Suprapubic skin (tissue), 4 donors: ENCODE measurements around the gene AUTS2. TPM values are rescaled to one million over a fixed set of nuclear protein-coding genes. Genes with fewer than 3 reads are reported as not detected.

Experiments used
- DNase-seq, 2 donors: peaks; one replicate each; pipeline ENCODE4 v3.0.0-alpha.2; 2019; ENCODE audit warnings: low spot score in 2 of 2
- H3K27ac ChIP-seq: fragments of 200-600 bp; sonication (generic); one replicate; pipeline ENCODE4 v1.5.1; 2019
- H3K27me3 ChIP-seq: fragments of 200-600 bp; sonication (generic); one replicate; pipeline ENCODE4 v1.5.1; 2019
- H3K36me3 ChIP-seq: fragments of 200-600 bp; sonication (generic); one replicate; pipeline ENCODE4 v1.5.1; 2019
- H3K4me1 ChIP-seq: fragments of 200-600 bp; sonication (generic); one replicate; pipeline ENCODE4 v1.5.1; 2019
- H3K4me3 ChIP-seq: fragments of 200-600 bp; sonication (generic); one replicate; pipeline ENCODE4 v1.5.1; 2019; ENCODE audit warnings: mild to moderate bottlenecking
- H3K9me3 ChIP-seq: fragments of 200-600 bp; sonication (generic); one replicate; pipeline ENCODE4 v1.5.1; 2019
- EP300 ChIP-seq: sonication (generic); formaldehyde crosslinking; IDR thresholded peaks from one replicate; pipeline ENCODE4 v1.6.1; 2017; ENCODE audit warnings: antibody characterized with exemption
- POLR2A ChIP-seq, 2 donors: fragments of 450-650 bp; IDR thresholded peaks; one replicate each; pipeline ENCODE4 v1.6.1; 2017; ENCODE audit warnings: antibody characterized with exemption in 2 of 2, mild to moderate bottlenecking in 2 of 2, moderate library complexity in 2 of 2
- POLR2AphosphoS5 ChIP-seq, 3 donors: sonication (generic); formaldehyde crosslinking; IDR thresholded peaks; one replicate each; pipeline ENCODE4 v1.6.1; 2017; ENCODE audit warnings: antibody characterized with exemption in 3 of 3
- WGBS: methylation state at CpG from one replicate; pipeline ENCODE4 v1.1.5; 2018; 5-methylcytosine and 5-hydroxymethylcytosine counted together
- total RNA-seq, 4 donors: library from RNA; depleted of rRNA; stranded (reverse); fragments of >200 nt; gene quantifications; one replicate each; pipeline ENCODE4 v1.1.0, GENCODE V29; 2016
- TF ChIP-seq, protein P1 (sequence below), 2 donors: fragments of 200-600 bp in 1 of 2; fragments of 450-650 bp in 1 of 2; sonication (generic) in 1 of 2; IDR thresholded peaks; one replicate each; pipeline ENCODE4 v1.5.1; 2016 to 2019; ENCODE audit warnings: antibody characterized with exemption in 2 of 2, mild to moderate bottlenecking in 1 of 2, moderate library complexity in 1 of 2

AUTS2 gene
- total RNA-seq, 4 donors from 2014 or later: 31.0 to 102 (median 56.4) TPM

DNA sequence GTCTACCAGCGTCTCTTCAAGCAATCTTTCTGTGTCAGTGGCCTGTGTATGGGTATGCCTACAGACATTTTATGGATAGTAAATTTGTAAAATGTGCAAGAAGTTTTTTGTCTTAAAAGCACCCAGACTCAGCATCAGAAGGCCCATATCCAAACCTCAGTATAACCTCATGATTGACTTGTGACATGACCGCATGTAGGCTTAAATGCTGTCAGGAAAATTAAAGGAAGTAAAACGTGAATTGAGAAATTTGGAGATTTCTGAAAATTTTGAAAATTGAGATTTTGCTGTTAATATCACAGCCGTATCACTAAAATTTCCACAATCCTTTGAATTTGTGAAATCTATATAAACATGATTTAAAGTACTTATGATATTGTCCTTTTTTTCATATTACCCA lies 410.2 kb downstream of the AUTS2 start:
- Histone ChIP-seq H3K27ac (no peak overlapping the region), H3K4me3 (no peak overlapping the region), H3K4me1 (peaks cover 3% of the 10 kb centered on the region), H3K36me3 (no peaks in the 10 kb centered on the region), H3K9me3 (no peaks in the 10 kb centered on the region), H3K27me3 (no peaks in the 10 kb centered on the region)
- no peak for DNase-seq
- TF ChIP-seq, protein P1, sequence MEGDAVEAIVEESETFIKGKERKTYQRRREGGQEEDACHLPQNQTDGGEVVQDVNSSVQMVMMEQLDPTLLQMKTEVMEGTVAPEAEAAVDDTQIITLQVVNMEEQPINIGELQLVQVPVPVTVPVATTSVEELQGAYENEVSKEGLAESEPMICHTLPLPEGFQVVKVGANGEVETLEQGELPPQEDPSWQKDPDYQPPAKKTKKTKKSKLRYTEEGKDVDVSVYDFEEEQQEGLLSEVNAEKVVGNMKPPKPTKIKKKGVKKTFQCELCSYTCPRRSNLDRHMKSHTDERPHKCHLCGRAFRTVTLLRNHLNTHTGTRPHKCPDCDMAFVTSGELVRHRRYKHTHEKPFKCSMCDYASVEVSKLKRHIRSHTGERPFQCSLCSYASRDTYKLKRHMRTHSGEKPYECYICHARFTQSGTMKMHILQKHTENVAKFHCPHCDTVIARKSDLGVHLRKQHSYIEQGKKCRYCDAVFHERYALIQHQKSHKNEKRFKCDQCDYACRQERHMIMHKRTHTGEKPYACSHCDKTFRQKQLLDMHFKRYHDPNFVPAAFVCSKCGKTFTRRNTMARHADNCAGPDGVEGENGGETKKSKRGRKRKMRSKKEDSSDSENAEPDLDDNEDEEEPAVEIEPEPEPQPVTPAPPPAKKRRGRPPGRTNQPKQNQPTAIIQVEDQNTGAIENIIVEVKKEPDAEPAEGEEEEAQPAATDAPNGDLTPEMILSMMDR (IDR thresholded peaks at IDR 0.05): no peak
- no peak for TF ChIP-seq POLR2AphosphoS5 (IDR thresholded peaks at IDR 0.05)
- TF ChIP-seq EP300: no peak
- no peak for TF ChIP-seq POLR2A (IDR thresholded peaks at IDR 0.05)
- 91% methylated on average over 4 of the region's 4 CpGs for WGBS

DNA sequence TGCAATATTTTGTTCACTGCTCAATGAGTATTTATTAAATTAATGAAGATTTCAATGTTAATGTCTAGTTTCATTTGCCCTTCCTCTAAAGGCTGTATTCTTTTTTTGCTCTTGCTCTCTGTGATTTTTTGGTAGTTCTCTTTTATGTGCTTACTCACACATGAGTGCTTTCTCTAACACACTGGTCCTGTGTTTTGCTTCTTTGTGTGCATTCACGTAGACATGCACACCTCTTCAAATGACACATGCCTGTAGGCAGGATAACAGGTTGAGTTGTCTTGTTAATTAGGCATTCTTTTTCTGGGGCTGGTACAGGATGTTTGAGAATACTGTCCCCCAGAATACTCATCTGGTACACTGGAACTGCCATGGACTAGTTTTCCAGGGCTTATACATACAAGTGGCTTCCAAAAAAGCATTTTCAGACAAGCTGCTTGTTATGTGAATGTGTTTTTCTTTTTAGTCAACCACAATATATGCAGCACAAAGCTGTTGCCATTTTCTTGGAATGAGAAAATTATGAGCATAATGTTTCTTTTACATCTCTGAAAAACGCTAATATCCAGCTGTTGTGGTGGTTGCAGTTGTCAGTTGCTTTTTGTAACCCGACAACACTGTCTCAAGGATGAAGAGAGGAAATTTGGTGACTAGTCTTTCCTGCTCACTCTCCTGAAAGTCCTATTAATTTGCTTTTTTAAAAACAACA lies 416.4 kb downstream of the AUTS2 start:
- no peaks in the 10 kb centered on the region for H3K9me3 ChIP-seq
- TF ChIP-seq POLR2AphosphoS5 (IDR thresholded peaks at IDR 0.05) (no peak), POLR2A (IDR thresholded peaks at IDR 0.05) (no peak), EP300 (no peak)
- TF ChIP-seq, protein P1 (IDR thresholded peaks at IDR 0.05): no peak
- no peaks in the 10 kb centered on the region for H3K27me3 ChIP-seq
- WGBS: 73% methylated on average over 3 of the region's 3 CpGs
- peaks cover 12% of the 10 kb centered on the region for H3K4me1 ChIP-seq
- H3K27ac ChIP-seq: no peak overlapping the region
- DNase-seq: no peak
- no peaks in the 10 kb centered on the region for H3K36me3 ChIP-seq
- no peak overlapping the region for H3K4me3 ChIP-seq

DNA sequence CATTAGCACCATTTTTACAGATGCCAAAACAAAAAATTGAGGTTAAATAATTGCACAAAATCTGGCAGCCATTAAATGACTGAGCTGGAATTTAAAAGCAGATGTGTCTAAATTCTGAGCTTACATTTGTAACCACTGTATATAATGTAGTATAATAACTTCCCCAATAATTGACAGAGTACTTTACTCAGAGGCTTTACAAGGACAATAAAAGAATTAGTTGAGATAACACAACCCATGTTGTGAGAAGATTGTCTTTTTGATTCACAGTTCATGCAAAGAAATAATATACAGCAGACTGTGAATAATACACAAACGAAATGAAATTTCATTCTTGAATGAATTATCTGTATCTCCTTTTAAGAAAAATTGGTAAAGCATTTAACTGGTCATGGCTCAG lies 417.1 kb downstream of the AUTS2 start:
- Histone ChIP-seq H3K4me1 (peaks cover 12% of the 10 kb centered on the region), H3K27me3 (no peaks in the 10 kb centered on the region), H3K9me3 (no peaks in the 10 kb centered on the region), H3K36me3 (no peaks in the 10 kb centered on the region), H3K27ac (no peak overlapping the region), H3K4me3 (no peak overlapping the region)
- TF ChIP-seq, protein P1 (IDR thresholded peaks at IDR 0.05): no peak
- TF ChIP-seq POLR2A (IDR thresholded peaks at IDR 0.05) (no peak), EP300 (no peak), POLR2AphosphoS5 (IDR thresholded peaks at IDR 0.05) (no peak)
- whole genome bisulfite sequencing: 83% methylated on average over 1 of the region's 1 CpG
- DNase-seq: no peak

DNA sequence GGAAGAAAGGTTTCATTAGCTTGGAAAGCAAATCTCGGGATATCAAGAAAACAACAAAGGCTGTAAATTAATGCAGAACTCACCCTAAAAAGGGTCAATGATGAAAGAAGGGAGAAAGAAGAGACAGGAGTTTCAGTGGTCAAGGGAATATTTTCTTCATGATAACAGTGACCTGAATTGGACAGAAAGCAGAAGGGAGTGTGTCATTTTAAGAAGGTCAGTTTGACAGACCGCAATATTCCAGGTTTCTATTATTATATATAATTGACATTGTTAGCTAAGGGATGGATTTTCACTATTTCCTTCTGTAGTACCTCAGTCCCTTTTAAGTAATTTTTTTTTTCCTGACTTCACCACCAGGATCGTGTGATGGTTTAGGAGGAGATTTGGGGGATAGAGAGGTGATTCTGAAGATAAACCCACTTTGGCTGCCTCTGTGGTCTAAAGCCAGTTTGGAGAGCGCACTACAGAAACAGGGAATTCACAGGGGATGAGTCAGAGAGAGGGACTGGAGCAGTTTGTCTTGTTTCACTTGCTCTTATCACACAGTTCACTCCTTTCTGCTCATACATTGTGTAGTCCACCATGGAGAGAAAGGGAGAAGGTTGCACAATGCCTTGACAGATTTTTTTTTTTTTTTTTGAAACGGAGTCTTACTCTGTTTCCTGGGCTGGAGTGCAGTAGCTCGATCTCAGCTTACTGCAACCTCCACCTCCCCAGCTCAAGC lies 417.9 kb downstream of the AUTS2 start:
- TF ChIP-seq EP300 (no peak), POLR2A (IDR thresholded peaks at IDR 0.05) (no peak), POLR2AphosphoS5 (IDR thresholded peaks at IDR 0.05) (no peak)
- TF ChIP-seq, protein P1 (IDR thresholded peaks at IDR 0.05): no peak
- Histone ChIP-seq H3K27me3 (no peaks in the 10 kb centered on the region), H3K9me3 (no peaks in the 10 kb centered on the region), H3K4me3 (no peak overlapping the region), H3K27ac (no peak overlapping the region), H3K4me1 (peaks cover 12% of the 10 kb centered on the region), H3K36me3 (no peaks in the 10 kb centered on the region)
- 62% methylated on average over 6 of the region's 6 CpGs for WGBS
- DNase-seq: no peak

DNA sequence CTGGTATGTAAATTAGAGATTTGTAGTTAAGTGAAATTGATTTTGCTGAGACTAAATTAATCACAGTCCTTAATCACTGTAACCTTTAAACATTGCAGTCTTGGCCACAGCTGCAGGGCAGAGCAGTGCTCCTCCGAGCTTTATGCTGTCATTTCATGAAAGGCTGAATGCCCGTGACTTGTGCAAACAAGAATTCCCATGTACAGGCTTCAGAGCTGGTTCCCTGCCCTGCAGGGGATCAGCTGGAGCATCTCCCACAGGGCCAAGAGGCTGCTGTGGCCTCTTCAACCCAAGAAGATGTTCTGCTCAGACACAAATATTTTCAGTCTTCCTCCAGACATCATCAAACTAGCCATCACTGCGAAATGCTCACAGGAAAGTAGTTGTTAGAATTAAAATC lies 419.1 kb downstream of the AUTS2 start:
- Histone ChIP-seq H3K27me3 (no peaks in the 10 kb centered on the region), H3K4me1 (peaks cover 12% of the 10 kb centered on the region), H3K9me3 (no peaks in the 10 kb centered on the region), H3K27ac (no peak overlapping the region), H3K36me3 (no peaks in the 10 kb centered on the region), H3K4me3 (no peak overlapping the region)
- 55% methylated on average over 3 of the region's 3 CpGs for WGBS
- TF ChIP-seq POLR2A (IDR thresholded peaks at IDR 0.05) (no peak), POLR2AphosphoS5 (IDR thresholded peaks at IDR 0.05) (no peak), EP300 (no peak)
- TF ChIP-seq, protein P1 (IDR thresholded peaks at IDR 0.05): no peak
- no peak for DNase-seq
